GM18907 (cell line): ENCODE measurements around the gene PPT2.
A peak's percentile ranks its signal among the peaks of the same experiment; 100 is the strongest.
"Not testable (repeated sequence)": the region's sequence is repeated elsewhere in the genome, so short reads cannot be mapped to it uniquely, and the experiment has no call there.

Source experiments
- ATAC-seq: cut with Tn5 transposase; IDR thresholded peaks from one replicate; pipeline ENCODE4 v1.9.1; 2021; ENCODE audit warnings: mild to moderate bottlenecking, moderate library complexity; ENCODE audit not compliant: unreplicated experiment

Gene PPT2

DNA sequence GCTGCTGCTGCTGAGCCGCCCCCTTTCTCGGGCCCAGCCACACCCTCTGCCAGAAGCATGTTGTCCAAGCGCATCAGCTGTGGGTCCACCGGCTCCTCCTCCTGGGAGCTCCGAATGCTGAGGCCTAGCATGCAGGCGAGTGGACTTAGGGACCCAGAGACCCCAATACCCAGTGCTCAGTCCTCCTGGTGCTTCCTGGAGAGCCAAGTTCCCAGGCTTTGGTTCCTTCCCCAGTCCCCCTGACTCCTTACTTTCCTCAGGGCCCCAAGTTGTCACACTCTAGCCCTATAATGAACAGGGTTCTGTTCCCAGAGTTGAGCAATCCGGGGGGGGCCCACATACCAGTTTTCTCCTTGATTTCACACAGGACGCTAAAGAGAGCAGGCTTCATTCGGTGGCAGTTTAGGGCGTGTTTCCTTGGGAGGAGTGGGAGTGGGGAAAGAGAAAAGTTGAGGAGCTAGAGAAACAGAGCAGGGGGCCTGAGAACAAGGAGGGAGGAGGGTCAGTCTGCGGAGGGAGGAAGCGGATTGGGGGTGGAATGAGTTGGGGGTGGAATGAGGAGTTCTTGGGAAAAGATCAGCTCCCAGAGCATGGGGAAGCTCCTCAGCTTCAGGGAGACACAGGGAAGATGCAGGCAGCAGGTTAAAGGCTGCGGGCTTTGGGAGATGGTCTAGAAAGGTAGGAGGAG is 34.6 kb downstream of the PPT2 start:
- no peak for ATAC-seq

DNA sequence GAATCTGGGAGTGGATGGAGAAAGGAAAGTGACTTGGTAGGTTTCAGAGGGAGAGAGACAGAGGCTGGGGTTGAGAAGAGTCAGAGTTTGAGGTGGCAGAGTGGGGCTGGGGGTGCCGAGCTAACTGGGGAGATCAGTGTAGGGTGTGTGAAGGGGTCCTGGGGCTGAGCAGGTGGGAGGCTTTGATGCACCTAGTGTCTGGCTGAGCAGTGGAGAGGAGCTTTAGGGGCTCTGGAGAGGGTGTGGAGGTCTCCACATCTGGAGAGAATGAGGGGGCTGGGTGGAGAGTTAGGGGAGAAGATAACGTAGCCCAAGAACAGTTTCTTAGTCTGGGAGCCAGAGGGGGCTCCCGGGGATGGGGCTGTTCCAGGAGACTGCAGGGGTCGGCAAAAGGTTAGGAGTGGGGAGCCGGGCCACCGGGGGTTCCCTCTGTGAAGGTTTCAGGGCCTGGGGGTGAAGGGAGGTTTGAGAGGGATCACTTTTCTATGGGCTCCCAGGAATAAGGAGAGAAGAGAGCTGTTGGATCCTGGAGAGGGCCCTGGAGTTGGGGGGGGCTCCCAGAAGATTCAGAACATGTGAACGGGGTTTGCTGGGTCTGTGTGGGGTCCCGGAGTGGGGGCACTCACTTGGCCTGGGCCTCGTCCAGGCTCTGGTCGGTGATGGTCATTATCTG is 35.3 kb downstream of the PPT2 start:
- ATAC-seq, result no peak

DNA sequence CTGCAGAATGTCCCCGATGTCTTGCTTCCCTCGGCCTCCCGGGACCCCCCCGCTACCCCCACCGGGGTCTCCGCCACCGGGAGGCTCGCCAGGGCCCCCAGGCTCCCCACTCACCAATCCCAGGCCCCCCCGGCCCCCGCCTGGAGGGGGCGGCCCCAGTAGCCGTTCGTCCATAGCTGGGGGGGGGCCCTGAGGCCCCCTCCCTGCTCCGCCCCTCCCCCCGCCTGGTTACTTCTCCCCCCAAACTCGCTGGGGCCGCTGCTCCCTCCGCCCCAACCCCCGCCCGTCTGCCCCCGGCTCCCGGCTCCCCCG is 35.8 kb downstream of the PPT2 start:
- ATAC-seq, result no peak

DNA sequence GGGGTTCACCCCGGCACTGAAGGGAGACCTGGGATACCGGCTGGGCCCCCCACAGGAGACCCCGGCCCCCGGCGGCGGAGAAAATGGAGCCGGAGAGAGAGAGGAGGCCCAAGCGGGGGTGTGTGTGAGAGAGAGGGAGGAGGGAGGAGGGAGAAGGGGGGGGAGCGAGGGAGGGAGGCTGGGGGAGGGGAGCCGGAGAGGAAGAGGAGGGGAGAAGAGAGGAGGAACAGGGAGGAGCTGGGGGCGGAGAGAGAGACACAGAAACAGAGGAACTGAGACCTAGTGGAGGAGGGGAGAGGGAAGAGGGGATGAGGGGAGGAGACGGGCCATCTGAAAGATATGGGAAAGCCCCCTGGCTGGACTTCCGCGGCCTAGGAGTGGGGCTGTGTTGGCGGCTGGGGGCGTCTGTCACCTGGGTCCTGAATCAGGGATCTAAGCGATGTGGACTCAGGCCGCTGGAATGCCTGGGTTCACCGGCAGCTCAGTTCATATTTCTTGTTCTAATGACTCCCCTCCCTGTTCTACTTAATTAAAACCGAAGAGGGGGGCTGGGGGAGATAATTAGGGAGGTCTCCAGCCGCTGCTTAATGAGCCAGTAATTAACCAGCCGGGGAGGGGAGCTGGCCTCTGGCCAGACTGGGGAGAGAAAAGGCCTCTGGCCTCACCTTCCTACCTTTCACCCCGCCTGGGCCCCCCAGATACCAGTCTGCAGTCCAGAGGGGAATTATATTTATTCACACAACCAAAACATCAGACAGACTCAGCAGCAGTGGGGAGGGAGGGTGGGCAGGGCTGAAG is 36.3 kb downstream of the PPT2 start, which contains the start of gene PBX2:
PBX2 (minus strand) TSS at position 149 of the 798 bp plus-strand sequence. CDS start 287 bp downstream, outside the sequence.
- peak; percentile 55 for ATAC-seq

DNA sequence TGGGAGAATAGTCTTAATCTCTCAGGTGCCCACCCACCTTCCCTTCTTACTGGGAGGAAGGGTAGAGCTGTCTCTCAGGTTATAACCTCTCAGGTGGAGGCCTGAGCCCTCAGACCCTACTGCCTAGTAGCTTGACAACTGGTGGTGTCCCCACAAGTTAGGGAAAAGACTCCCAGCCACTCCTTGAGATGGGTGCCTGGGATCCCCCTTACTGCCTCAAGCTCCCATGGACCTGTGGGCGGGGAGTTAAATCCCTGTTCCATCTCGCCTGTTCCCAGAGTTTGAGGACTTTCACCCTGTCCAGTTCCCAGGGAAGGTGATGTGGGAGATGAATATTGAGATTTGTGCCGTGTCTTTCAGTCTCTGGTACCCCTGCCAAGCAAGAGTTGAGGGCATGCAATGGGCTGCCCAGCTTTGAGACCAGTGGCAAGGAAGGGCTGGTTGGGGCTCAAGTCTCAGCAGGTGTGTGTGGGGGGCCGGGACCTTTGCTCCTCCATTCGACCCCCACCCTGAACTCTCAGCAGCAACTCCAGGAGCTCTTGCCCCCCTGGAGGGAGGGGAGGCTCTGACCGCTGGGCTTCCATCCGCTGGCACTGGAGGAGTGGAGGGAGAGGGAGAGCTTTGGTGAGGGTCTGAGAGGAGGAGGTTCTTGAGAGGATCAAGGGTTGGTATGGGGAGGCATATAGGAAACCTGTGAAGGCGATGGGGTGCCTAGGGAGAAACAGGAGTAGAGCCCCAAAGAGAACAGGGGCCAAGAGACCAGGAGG is 37.2 kb downstream of the PPT2 start:
- ATAC-seq, result no peak

DNA sequence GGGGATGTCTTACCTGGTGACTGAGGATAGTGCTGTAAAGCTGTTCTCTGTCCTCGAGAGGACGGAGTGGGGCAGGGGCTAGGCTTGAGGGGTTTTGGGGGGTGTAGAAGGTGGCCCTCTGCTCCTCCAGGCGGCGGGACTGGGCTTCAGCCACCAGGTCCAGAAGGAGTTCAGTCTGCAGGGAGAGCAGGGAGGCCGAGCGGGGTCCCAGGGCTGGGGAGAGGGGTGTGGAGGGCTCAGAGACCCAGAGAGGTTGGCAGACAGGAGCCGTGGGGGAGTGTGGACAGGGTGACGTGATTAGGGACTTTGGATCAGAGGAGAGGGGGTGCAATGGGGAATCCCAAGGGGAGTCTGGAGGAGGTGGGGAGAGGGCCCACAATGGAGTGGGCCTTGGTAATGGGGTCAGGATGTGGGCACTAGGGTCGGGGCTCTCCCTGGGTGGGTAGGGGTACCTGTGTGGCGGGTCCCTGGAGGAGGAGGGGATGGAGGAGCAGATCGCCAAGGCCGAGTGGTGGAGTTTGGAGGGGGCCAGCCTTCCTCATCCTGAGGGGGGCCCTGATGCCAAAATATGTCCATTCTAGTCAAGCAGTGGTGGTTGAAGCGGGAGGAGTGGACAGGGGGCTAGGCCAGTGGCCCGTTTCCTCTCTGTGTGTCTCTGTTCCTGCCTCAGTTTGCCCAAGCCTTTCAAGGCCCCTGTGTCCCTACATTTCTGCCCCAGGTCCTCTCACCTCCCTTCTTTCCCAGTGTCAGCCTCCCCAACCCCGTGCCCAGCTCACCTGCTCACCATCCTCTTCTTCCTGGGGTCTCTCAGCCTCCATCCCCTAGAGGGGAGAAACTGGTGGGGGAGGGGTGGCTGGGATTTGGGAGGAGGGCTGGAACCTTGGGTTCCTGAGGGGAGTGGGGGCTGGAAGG is 38.0 kb downstream of the PPT2 start:
- no peak for ATAC-seq

DNA sequence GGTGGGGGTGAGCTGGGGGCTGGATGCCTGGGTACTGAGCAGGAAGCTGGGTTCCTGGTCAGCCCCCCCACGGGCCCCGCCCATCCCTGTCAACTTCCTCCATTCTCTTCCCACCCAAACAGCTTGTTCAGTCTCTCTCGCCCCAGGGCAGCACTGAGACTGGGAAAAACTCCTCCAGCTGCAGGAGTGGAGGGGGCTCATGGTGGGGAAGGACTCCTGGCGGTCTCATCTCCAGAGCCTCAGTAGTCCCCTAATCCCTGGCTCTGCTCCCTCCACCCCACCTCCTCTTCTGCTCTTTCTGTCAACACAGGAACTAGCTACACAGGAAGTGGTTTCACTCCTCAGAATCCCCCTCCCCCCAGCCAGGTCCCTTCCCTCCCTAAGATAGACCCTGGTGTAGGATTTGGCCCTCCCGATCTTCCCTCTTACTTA is 38.7 kb downstream of the PPT2 start, which contains the start of gene GPSM3:
GPSM3 (minus strand) TSS at position 36 of the 432 bp plus-strand sequence. CDS start 130 bp downstream, outside the sequence.
- no peak for ATAC-seq

DNA sequence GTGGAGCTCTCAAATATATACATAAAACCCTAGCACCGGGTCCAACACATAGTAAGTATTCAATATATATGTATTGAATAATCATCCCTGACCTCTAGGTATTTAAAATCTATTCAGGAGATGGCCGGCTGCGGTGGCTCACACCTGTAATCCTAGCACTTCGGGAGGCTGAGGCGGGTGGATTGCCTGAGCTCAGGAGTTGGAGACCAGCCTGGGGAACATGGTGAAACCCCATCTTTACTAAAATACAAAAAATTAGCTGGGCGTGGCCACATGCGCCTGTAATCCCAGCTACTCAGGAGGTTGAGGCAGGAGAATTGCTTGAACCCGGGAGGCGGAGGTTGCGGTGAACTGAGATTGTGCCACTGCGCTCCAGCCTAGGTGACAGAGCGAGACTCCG is 39.2 kb downstream of the PPT2 start:
- not testable (repeated sequence) for ATAC-seq

DNA sequence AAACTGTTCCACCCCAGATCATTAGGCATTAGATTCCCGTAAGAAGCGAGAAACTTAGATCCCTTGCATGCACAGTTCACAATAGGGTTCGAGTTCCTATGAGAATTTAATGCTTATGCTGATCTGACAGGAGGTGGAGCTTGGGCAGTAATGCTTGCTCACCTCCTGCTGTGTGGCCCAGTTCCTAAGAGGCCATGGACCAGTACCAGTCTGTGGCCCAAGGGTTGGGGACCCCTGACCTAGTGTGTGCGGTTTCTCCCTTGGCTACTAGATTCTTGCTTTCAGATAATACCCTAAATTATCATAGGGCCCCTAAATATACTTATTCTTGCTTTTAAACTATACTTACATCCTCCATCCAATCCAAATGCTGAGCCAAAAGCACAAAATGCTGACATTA is 40.4 kb downstream of the PPT2 start:
- ATAC-seq, result no peak

DNA sequence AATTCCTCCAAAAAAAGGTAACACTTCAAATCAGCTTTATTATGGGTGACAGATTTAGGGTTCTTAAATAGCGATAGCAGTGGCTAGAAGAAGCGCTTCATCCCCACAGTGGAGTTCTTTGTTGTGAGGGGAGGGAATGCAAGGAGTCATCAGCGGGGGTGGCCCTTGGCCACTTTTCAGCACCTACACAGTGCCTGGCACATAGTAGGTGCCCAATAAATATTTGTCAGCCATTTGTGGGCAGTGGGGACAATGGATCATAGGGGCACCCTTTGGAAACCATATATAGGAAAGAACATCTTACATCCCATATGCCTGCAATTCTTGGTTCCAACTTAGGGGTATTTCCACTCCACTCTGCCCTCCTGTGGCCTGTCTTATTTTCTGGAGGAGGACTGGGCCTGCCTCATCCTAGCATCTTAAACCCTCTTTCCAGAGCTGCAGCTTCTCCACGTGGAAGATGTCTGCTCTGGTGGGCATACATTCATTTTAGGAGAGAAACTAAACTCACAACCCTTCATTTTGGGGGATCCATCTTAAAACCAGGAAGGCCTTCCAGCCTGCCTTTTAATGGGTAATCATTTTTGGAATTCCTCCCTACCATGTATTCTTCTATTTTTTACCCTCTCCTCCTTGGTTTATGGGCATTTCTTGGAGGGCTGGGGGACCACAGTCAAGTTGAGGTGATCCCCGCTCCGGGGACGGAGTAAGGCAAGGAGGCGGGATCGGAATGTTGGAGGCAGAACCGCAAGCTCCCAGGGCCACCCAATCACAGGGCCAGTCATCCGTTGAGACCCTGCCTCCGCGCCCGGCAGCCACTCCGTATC is 41.1 kb downstream of the PPT2 start:
- ATAC-seq, result peak; percentile 70

DNA sequence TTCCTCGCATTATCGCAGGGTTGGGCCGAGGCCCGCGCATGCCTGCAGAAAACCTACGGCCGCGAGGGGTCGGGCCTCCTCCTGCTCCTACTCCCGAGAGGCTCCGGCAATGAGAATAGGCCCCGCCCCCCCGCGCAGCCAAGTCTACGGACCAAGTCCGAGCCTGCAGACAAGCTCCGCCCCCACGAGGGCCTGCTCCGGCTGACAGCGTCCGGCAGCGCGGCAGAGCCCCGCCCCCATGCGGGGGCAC is 41.6 kb downstream of the PPT2 start:
- no peak for ATAC-seq

DNA sequence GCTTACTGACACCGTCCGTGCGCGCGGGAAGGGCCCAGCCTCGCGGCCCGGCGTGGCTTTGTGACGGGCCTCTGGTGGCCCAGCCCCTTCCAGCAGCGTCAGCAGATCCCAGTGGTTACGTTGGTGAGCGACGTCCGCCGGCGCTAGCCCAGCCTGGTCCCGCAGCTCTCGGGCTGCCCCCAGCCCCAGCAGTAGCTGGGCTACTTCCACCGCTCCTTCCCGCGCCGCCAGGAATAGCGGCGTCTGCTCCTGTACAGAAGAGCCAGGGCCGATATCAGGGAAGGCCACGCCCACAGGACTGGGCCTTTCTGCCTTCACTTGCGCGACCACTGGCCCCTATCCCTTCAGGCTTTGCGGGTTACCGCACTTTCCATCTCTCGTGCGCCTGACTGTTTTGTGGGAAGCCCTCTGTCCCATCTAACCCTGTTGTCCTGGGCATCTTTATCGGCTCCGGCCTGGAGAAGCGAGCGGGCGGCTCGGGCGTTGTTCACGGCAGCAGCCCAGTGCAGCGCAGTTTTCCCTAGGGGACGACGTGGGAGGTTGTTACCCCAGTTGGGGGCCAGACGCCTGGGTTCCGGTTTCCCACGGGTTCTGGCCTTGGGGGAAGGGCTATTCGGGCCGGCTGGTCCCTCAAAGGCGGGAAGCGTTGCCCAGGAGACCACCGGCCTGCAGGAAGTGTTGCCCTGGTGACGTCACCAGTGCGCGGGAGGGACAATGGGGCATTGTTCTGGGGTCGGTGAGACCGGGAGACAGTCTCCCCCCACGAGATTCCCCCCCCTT is 42.2 kb downstream of the PPT2 start:
- peak; percentile 77 for ATAC-seq

DNA sequence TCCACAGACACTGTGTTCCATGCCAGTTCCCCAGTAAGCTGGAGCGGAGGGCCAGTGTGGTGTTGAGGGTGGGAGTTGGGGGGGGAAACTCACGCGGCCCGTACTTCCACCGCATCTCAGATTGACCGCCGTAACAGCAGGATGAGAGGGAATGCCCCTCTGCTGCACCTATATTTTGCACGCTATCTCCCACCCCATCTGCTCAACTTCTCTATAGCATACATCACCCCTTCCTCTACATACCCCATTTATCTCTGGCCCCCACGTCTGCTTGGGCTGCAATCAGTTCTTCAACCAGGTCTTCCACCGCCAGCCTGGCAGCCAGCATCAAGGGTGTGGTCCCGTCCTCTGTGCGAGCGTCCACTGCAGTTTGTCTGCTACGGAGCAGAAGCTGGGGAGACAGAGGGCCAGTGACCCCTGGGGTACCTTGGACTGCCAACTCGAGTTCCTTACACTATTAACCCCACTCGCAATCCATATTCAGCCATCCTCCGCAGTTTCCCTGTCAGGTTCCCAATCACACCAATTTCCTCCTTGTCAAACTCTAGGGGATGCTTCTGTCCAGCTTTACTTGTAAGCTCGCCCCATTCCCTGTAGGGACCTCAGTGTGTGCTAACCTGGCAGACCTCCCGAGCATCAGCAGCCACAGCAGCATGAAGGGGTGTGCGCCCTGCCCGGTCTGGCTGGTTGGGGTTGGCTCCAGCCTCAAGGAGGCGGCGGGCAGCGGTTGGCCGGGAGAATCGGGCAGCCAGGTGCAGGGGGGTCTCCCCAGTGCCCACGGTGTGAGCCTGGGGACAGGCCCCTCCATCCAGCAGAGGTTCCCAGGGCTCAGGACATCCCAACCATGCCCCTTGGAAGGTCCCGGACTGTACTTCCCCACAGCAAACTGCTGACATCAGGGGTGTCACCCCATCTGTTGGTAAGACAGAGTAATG is 43.0 kb downstream of the PPT2 start:
- ATAC-seq, result no peak

DNA sequence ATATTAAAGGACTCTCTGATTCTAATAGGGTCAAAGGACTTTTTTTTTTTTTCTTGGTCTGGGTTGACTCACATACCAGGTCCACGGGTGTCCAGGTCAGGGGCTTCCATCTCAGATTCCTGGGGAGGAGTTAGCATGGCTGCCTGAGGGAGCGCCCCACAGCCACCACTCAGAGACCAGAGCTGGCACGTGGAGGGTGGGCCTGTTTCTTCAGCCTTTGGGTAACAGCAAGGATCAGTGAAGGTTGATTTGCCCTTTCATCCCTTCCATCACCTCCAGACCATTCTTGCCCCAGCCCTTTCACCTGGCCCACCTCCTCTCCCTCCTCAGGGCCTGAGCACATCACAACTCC is 44.4 kb downstream of the PPT2 start:
- no peak for ATAC-seq

DNA sequence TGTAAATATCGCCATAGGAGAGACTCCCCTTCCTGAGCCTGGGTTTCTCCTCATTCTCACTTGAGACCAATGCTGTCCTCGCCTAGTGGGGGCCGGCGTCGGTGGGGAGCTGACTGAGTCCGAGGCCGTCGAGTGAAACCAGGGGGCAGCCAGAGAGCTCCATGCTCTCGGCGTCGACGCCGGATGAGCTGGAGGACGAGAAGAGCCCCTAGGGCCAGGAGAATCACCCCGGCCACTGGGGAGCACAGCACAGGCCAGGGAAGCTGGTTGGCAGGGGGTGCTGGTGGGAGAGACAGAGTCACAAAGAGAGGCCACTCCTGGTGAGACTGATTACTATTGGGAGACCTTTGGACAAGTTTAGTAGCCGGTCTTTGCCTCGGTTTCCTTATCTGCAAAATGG is 44.9 kb downstream of the PPT2 start:
- ATAC-seq, result no peak

DNA sequence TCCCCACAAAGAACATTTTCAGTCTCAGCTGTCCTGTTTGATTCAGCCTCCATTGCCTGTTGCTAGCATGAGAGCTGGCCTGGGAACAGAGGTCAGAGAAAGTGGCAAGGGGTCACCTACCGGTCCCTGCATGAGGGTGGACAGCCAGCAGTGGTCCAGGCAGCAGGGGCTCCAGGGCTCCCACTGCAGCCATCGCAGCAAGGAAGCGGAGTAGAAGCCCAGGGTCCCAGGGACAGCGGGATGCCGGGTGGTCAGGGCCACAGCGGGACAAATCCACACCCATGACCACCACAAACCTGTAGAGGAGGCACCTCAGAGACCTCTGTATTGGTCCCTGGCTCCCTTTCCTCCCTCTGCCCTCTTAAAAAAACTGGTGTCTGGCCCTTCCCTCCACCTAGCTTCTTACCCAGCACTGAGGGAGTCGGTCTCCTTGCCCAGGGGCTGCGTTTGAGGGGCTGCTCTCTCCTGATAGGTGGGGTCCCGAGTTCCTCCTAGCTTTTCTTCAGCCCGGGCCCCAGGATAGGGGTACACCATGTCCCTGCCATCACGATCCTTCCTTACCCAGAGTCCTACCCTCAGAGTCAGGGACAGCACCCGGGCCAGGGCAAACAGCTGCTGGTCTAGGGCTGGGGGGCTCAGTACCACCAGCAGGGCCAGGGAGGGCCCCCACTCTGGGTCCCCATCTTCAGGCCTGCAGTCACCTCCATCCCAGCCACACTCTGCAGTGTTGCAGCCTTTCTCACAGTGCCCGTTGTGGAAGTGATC is 47.0 kb downstream of the PPT2 start:
- no peak for ATAC-seq

DNA sequence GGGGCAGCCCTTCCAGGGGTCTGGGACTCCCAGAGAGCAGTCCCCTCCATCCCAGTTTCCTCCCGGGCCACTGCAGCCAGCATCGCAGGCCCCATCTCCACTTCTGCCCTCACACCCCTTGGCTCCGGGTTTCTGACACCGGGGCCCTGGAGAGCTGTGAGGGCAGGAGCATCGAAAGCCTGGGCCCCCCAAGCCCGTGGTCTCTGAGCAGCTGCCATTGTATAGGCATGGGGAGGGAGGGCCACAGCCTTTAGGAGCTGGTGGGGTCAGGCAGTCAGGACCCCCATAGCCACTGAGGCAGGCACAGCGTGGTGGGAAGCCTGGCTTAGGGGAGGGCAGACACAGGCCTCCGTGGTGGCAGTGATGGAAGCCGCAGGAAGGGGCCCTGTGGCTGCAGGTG is 48.2 kb downstream of the PPT2 start:
- ATAC-seq, result no peak
